Body of pancreas (tissue), 4 donors: ENCODE measurements around the gene GATAD2B. TPM values are rescaled to one million over a fixed set of nuclear protein-coding genes. Genes with fewer than 3 reads are reported as not detected.
A peak's percentile ranks its signal among the peaks of the same experiment; 100 is the strongest.

ENCODE experiments used
- ATAC-seq: fragments of 150-250 bp; one replicate; pipeline ENCODE4 v1.9.1; 2016
- DNase-seq, 4 donors: peaks; one replicate each; pipeline ENCODE4 v3.0.0-alpha.2; 2019
- H3K27ac ChIP-seq, 4 donors: fragments of 200-600 bp; sonication (generic); 1 replicate in 3 of 4; 2 replicates in 1 of 4; pipeline versions ENCODE4 v1.5.1 to v1.6.1; 2016 to 2019; ENCODE audit warnings: mild to moderate bottlenecking in 1 of 4, mixed read lengths in 1 of 4, moderate library complexity in 1 of 4
- H3K27me3 ChIP-seq, 2 donors: fragments of 200-600 bp; sonication (generic); one replicate each; pipeline ENCODE4 v1.6.0; 2016; ENCODE audit warnings: mild to moderate bottlenecking in 1 of 2
- H3K36me3 ChIP-seq, 2 donors: fragments of 200-600 bp; sonication (generic); replicated peaks in 1 of 2; 2 replicates each; pipeline ENCODE4 v1.5.1; 2016; ENCODE audit warnings: low read depth in 2 of 2; ENCODE audit not compliant: insufficient read depth in 1 of 2
- H3K4me1 ChIP-seq: fragments of 200-600 bp; sonication (generic); one replicate; pipeline ENCODE4 v1.6.0; 2016
- H3K4me3 ChIP-seq, 2 donors: fragments of 200-600 bp; sonication (generic); 1 replicate in 1 of 2; 2 replicates in 1 of 2; pipeline ENCODE4 v1.5.1; 2016 to 2019
- H3K9me3 ChIP-seq, 3 donors: fragments of 200-600 bp; sonication (generic); 1 replicate in 2 of 3; 2 replicates in 1 of 3; pipeline ENCODE4 v1.5.1; 2016
- POLR2A ChIP-seq, 3 donors: fragments of 450-650 bp; IDR thresholded peaks; one replicate each; pipeline ENCODE4 v1.6.1; 2016; ENCODE audit warnings: antibody characterized with exemption in 3 of 3, mild to moderate bottlenecking in 2 of 3
- WGBS, 2 donors: methylation state at CpG; one replicate each; pipeline ENCODE4 v1.1.5; 2017; 5-methylcytosine and 5-hydroxymethylcytosine counted together
- intact Hi-C: fragments of 100-400 bp; cut with DNase I; formaldehyde crosslinking; loops from one replicate; pipeline ENCODE4 v1.15.1; 2023
- total RNA-seq, 2 donors: library from RNA; depleted of rRNA; stranded (reverse); fragments of >200 nt; gene quantifications; one replicate each; pipeline ENCODE4 v1.1.0, GENCODE V29; 2016
- TF ChIP-seq, protein P1 (sequence below), 7 experiments: fragments of 450-650 bp in 4 of 7; fragments of 200-600 bp in 3 of 7; sonication (generic) in 3 of 7; IDR thresholded peaks; one replicate each; pipeline ENCODE4 v1.5.1; 2016 to 2019; ENCODE audit warnings: antibody characterized with exemption in 7 of 7

Gene GATAD2B
- total RNA-seq, 2 donors from 2014 or later: 7.8 to 12.5 TPM

DNA sequence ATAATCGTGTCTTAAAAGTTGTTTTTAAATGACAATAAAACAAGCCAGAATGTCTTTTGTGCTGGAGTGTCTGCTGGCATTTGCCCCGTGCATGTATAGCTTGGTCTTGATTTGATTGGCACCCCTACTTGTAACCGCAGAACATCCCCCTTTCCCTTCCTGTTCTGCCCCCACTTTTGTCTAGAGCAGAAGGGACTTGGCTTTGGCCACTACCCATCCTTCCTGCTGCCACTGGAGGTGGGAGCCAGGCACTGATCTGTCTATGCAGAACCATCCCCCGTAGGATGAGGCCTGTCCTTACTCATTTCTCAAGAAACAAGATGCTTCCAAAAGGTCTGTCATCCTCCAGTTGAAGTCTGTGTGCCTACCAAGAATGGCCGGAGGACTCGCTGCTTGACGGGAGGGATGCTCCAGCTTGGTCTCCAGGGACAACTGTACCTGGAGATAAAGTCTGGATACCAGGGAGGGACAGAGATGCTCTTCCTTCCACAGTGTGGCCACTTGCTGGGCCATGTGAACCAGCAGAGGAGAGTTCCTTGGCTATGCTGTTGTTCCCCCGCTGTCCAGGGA lies 148.7 kb downstream of the GATAD2B start:
- ATAC-seq (no peak), DNase-seq (no peak)
- Histone ChIP-seq H3K4me1 (peaks cover 55% of the 10 kb centered on the region), H3K27ac (peak overlapping the region in 3 of 4 donors; percentile 19 to 86 (median 65)), H3K36me3 (peaks cover 0 to 2% of the 10 kb centered on the region in 2 donors), H3K27me3 (no peaks in the 10 kb centered on the region), H3K9me3 (no peaks in the 10 kb centered on the region), H3K4me3 (no peak overlapping the region)
- no peak for TF ChIP-seq POLR2A (IDR thresholded peaks at IDR 0.05)
- TF ChIP-seq, protein P1, sequence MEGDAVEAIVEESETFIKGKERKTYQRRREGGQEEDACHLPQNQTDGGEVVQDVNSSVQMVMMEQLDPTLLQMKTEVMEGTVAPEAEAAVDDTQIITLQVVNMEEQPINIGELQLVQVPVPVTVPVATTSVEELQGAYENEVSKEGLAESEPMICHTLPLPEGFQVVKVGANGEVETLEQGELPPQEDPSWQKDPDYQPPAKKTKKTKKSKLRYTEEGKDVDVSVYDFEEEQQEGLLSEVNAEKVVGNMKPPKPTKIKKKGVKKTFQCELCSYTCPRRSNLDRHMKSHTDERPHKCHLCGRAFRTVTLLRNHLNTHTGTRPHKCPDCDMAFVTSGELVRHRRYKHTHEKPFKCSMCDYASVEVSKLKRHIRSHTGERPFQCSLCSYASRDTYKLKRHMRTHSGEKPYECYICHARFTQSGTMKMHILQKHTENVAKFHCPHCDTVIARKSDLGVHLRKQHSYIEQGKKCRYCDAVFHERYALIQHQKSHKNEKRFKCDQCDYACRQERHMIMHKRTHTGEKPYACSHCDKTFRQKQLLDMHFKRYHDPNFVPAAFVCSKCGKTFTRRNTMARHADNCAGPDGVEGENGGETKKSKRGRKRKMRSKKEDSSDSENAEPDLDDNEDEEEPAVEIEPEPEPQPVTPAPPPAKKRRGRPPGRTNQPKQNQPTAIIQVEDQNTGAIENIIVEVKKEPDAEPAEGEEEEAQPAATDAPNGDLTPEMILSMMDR (IDR thresholded peaks at IDR 0.05): no peak
- intact Hi-C loops: no loop called here
- 62 to 63% methylated on average over 5 to 8 of the region's 8 CpGs for WGBS, 2 donors

DNA sequence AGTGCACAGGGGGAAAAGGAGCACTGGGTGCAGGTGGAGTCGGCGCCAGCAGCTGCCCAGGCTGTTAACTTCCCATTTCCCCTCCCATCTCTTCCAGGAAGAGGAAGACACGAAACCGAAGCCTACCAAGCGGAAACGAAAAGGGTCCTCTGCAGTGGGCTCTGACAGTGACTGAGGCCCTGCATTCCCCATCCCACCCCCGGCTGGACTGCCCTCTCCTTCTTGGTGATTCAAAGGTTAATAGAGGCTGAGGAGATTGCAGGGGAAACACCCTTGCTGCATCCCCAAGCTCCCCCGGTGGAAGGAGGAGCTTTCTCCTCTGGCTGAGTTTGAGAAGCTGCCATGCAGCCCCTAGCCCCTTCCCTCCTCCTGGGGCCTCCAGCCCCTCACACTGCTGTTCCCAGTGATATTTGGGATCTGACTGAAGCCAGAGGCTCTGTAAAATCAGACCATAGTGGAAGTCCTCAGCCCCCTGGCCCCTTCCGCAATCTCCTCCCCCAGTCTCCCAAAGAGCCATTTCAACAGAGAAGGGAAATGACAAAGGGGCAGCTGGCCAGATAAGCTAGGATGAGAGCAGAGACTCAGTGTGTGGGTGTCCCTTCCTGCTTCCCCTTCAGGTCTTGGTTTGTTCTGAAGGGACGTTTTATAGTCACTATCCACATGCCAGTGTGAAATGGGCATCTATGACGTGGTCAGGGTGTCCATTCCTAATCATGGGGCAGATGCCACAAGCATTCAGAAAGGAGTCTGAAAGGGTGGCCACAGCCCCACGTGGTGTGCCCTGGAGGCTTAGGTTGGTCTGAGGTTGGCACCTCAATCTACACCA lies 149.5 kb downstream of the GATAD2B start:
- DNase-seq (peak in 1 of 4 donors; percentile 60), ATAC-seq (no peak)
- Histone ChIP-seq H3K9me3 (no peaks in the 10 kb centered on the region), H3K27me3 (no peaks in the 10 kb centered on the region), H3K36me3 (peaks cover 0 to 2% of the 10 kb centered on the region in 2 donors), H3K4me1 (peaks cover 56% of the 10 kb centered on the region), H3K27ac (peak overlapping the region in 2 of 4 donors; percentile 19 to 57), H3K4me3 (no peak overlapping the region)
- intact Hi-C loops: no loop called here
- TF ChIP-seq, protein P1 (IDR thresholded peaks at IDR 0.05): no peak
- no peak for TF ChIP-seq POLR2A (IDR thresholded peaks at IDR 0.05)
- WGBS, 2 donors: 63 to 74% methylated on average over 12 of the region's 12 CpGs

DNA sequence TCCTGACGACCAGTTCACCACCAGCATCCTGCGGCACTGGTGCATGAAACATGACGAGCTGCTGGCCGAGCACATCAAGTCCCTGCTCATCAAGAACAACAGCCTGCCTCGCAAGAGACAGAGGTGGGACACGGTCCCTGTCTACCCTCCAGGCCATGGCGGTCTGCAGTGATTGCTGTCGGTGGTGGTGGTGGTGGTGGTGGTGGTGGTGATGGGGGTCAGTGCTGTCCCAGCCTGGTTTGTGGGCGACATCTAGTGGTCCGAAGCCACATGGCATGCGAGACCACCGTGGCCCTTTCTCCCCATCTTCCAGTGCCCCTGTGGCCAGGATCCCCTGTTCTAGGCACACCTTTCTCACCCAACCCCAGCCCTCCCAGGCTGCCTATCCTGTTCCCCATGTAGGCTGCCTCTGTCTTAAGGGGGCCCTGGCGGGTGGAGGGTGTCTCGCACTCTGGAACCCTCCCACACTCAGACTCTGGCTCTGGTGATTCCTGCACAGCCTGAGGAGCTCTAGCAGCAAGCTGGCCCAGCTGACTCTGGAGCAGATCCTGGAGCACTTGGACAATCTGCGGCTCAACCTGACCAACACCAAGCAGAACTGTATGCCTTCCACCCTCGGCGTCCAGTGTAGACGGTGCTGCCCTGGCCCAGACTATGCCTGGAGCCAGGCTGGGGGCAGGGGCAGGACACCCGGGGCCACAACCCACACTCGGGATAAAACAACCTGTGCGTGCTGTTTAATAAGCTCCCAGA lies 150.8 kb downstream of the GATAD2B start:
- Histone ChIP-seq H3K36me3 (peaks cover 0 to 4% of the 10 kb centered on the region in 2 donors), H3K27ac (no peak overlapping the region)

DNA sequence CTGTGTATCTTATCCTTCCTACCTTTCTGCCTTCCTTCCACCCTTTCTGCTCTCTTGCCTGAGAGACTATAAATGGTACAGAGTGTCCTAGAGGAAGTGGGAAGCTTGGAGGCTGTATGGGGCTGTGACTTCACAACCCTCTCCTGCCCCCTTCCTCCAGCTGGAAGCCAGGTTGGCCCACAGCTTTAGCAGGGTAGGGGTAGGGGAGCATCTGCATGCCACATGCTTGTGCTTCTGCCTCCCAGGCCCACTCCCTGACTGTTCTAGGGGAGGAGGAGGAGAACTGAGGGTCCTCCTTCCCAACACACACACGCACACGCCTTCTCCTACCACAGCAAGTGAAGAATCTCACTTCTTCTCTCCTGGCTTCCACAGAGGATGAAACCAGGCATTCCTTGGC lies 151.5 kb downstream of the GATAD2B start:
- ATAC-seq (no peak), DNase-seq (no peak)
- intact Hi-C loops: no loop called here
- TF ChIP-seq, protein P1 (IDR thresholded peaks at IDR 0.05): no peak
- TF ChIP-seq POLR2A (IDR thresholded peaks at IDR 0.05): no peak
- Histone ChIP-seq H3K4me3 (no peak overlapping the region), H3K27ac (peak overlapping the region in 1 of 4 donors; percentile 9), H3K9me3 (no peaks in the 10 kb centered on the region), H3K4me1 (peaks cover 47% of the 10 kb centered on the region), H3K27me3 (no peaks in the 10 kb centered on the region), H3K36me3 (peaks cover 0 to 4% of the 10 kb centered on the region in 2 donors)
- 86 to 100% methylated on average over 2 of the region's 2 CpGs for whole genome bisulfite sequencing, 2 donors

More for the DNA sequence above, 150.8 kb downstream of the GATAD2B start:
- 76 to 87% methylated on average over 3 to 21 of the region's 21 CpGs for WGBS, 2 donors
- Histone ChIP-seq H3K4me3 (no peak overlapping the region), H3K9me3 (no peaks in the 10 kb centered on the region), H3K4me1 (peaks cover 55% of the 10 kb centered on the region), H3K27me3 (no peaks in the 10 kb centered on the region)
- TF ChIP-seq, protein P1 (IDR thresholded peaks at IDR 0.05): peak in 5 of 7 experiments; percentile 10 to 33 (median 13)
- no peak for TF ChIP-seq POLR2A (IDR thresholded peaks at IDR 0.05)
- DNase-seq (no peak), ATAC-seq (no peak)
- intact Hi-C loops: no loop called here
